ENCODE data around the gene PPP4R4. TPM values are rescaled to one million over a fixed set of nuclear protein-coding genes. Genes with fewer than 3 reads are reported as not detected.
A peak's percentile ranks its signal among the peaks of the same experiment; 100 is the strongest.
"Not testable (repeated sequence)": the region's sequence is repeated elsewhere in the genome, so short reads cannot be mapped to it uniquely, and the experiment has no call there.

PPP4R4 gene
- total and polyA plus RNA-seq, 8 donors = 0.43 to 3.7 (median 0.62) TPM

DNA sequence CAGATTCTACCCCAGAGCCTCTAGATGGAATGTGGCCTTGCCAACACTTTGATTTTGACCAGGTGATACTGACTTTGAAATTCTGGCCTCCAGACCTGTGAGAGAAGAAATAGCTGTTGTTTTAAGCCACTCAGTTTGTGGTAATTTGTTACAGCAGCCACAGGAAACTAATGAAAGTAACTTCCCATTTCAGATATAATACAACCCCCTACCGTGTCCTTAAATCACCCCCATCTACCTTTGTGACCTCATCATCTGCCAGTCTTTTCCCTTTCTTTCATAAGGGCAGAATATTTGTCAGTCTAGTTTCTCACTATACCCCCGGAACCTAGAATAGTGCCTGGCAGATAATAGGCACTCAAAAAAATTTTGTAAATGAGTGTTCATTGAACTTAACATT is 39.6 kb downstream of the PPP4R4 start:
- intact Hi-C loops (cut with DNase I) = no loop called here
- no peak overlapping the region for H3K27ac ChIP-seq
- H3K9me3 ChIP-seq = peaks cover 0 to 6% of the 10 kb centered on the region in 2 donors
- H3K4me3 ChIP-seq = no peak overlapping the region
- TF ChIP-seq, protein P1, sequence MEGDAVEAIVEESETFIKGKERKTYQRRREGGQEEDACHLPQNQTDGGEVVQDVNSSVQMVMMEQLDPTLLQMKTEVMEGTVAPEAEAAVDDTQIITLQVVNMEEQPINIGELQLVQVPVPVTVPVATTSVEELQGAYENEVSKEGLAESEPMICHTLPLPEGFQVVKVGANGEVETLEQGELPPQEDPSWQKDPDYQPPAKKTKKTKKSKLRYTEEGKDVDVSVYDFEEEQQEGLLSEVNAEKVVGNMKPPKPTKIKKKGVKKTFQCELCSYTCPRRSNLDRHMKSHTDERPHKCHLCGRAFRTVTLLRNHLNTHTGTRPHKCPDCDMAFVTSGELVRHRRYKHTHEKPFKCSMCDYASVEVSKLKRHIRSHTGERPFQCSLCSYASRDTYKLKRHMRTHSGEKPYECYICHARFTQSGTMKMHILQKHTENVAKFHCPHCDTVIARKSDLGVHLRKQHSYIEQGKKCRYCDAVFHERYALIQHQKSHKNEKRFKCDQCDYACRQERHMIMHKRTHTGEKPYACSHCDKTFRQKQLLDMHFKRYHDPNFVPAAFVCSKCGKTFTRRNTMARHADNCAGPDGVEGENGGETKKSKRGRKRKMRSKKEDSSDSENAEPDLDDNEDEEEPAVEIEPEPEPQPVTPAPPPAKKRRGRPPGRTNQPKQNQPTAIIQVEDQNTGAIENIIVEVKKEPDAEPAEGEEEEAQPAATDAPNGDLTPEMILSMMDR (IDR thresholded peaks at IDR 0.05) = no peak
- H3K36me3 ChIP-seq = no peaks in the 10 kb centered on the region
- no peaks in the 10 kb centered on the region for H3K4me1 ChIP-seq
- no peaks in the 10 kb centered on the region for H3K27me3 ChIP-seq
- ATAC-seq (no peak), DNase-seq (no peak)

DNA sequence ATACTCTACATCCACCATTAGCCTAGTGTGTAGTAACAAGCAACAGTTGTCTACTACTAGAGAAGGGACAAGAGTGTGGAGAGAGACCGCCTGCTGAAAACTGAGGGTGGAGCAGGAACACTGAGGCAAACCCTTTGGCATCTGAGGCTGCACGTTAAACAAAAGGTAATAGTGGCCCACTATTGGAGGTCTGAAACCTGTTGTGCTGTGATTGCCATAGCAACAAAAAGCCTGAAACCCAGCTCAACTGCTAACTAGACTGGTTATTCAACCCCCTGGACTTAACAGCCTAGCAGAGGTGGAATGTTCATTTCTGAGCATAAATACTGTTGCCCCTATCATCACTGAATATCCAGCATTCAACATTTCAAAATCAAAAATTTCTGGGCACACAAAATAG is 43.0 kb downstream of the PPP4R4 start:
- no peaks in the 10 kb centered on the region for H3K27me3 ChIP-seq
- H3K4me3 ChIP-seq = no peak overlapping the region
- peak in 2 of 4 donors; percentile 2 to 48 for DNase-seq
- TF ChIP-seq, protein P1 (IDR thresholded peaks at IDR 0.05) = no peak
- intact Hi-C loops (cut with DNase I) = no loop called here
- no peaks in the 10 kb centered on the region for H3K36me3 ChIP-seq
- H3K9me3 ChIP-seq = peaks cover 0 to 11% of the 10 kb centered on the region in 2 donors
- no peaks in the 10 kb centered on the region for H3K4me1 ChIP-seq
- no peak for ATAC-seq
- H3K27ac ChIP-seq = no peak overlapping the region

DNA sequence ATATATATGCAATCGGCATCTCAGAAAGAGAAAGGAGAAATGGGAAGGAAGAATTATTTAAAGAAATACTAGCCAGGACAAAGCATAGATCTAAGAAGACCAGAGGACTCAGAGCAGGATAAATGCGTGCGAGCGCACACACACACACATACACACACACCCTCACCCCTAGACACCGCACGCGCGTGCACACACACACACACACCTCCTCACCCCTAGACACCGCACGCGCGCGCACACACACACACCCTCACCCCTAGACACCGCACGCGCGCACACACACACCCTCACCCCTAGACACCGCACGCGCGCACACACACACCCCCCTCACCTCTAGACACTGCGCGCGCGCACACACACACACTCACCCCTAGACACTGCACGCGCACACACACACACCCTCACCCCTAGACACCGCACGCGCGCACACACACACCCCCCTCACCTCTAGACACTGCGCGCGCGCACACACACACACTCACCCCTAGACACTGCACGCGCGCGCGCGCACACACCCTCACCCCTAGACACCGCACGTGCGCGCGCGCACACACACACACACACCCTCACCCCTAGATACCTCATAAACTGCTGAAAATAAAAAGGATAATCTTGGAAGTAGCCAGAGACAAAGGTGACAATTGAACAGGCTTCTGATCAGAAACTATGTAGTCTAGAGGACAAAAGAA is 44.2 kb downstream of the PPP4R4 start:
- H3K27me3 ChIP-seq; H3K27ac ChIP-seq; H3K36me3 ChIP-seq; H3K4me3 ChIP-seq; H3K4me1 ChIP-seq; intact Hi-C loops (cut with DNase I); ATAC-seq: not testable (repeated sequence)
- DNase-seq = peak in 1 of 4 donors; percentile 55
- peaks cover 0 to 11% of the 10 kb centered on the region in 2 donors for H3K9me3 ChIP-seq

DNA sequence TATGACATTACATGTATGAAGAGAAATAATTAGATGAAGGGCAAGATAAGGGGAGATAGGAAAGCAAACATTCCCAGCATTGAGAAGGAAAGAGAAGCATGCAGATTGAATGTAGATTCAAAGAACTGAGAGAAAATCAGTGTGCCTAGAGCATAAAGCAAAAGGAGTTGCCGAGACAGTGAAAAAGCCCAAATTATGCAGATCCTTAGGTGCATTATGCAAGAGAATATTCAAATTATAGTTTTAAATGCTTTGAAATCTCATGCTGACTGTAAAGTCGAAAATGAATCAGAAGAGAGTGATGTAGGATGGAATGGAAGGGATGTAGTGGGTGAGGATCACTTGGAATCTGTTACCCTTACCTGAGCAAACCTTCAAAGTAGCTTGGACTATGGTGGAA is 49.9 kb downstream of the PPP4R4 start:
- Histone ChIP-seq H3K4me1 (no peaks in the 10 kb centered on the region), H3K4me3 (no peak overlapping the region), H3K36me3 (no peaks in the 10 kb centered on the region), H3K9me3 (peaks cover 0 to 7% of the 10 kb centered on the region in 2 donors), H3K27ac (no peak overlapping the region), H3K27me3 (no peaks in the 10 kb centered on the region)
- TF ChIP-seq, protein P1 (IDR thresholded peaks at IDR 0.05) = no peak
- no peak for DNase-seq
- intact Hi-C loops (cut with DNase I) = no loop called here
- no peak for ATAC-seq

DNA sequence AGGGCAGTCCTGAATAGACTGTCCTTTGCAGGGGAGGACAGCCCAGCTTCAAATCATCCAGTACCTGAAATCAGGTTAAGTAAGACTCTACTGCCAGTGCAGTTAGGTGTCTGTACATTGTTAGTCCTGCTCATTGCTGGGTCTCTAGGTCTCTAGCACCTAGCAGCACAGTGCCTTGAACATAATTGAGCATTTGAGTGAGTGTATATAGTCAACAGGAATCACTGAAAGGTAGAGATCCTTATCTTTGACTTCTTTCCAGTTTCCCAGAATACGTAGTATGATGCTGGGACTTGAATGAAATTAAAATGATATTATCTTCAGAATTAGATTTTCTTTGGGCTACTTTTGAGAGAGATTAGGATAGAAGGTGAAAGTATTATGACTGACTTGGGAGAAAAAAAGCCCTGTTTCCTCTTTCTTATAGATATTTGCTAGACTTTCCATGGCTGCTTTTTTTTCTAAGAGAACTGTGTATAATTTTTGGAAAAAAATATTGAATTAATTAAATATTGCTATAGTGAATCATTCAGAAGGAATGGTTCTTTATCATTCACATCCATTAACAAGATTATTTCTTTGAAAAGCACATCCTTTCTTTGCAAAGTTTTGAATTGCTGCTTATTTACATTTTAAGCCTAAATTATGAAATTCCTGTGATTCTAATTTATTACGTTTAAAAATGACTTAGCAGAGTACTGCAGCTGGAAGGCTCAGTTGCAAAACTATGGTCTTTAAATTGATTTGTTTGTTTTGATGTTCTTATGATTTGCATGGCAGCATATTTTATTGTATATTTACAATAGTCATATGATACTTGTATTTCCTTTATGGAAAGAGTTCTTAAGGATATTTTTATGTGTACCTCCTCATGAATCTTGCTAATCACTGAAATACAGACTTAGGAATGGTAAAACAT is 51.6 kb downstream of the PPP4R4 start:
- TF ChIP-seq, protein P1 (IDR thresholded peaks at IDR 0.05) = no peak
- DNase-seq (no peak), ATAC-seq (no peak)
- H3K27me3 ChIP-seq = no peaks in the 10 kb centered on the region
- intact Hi-C loops (cut with DNase I) = no loop called here
- peaks cover 0 to 7% of the 10 kb centered on the region in 2 donors for H3K9me3 ChIP-seq
- no peaks in the 10 kb centered on the region for H3K4me1 ChIP-seq
- H3K27ac ChIP-seq = no peak overlapping the region
- no peak overlapping the region for H3K4me3 ChIP-seq
- H3K36me3 ChIP-seq = no peaks in the 10 kb centered on the region
